ENCODE measurements around the gene E2F3. TPM values are rescaled to one million over a fixed set of nuclear protein-coding genes. Genes with fewer than 3 reads are reported as not detected.

The E2F3 gene
- total RNA-seq, 1 experiment from 2014 or later: 35.7 TPM

- Histone ChIP-seq H4K91ac (ENCODE audit: insufficient read length, low read depth, low read length) (no peak overlapping the region), H3K23ac (ENCODE audit: insufficient read length, low read depth, low read length) (no peak overlapping the region), H2BK20ac (ENCODE audit: low read depth, low read length, poor library complexity, severe bottlenecking) (no peak overlapping the region), H4K8ac (replicated peaks; ENCODE audit: insufficient read length, low read depth, low read length) (no peak overlapping the region), H3K4ac (ENCODE audit: low read depth, low read length) (no peak overlapping the region; the same call in 1 of the 2 replicates), H3K4me1 (ENCODE audit: insufficient read depth, low read length) (no peaks in the 10 kb centered on the region), H2AK5ac (ENCODE audit: insufficient read length, low read length) (no peak overlapping the region), H2AFZ (ENCODE audit: low read length) (peak overlapping the region; percentile 10), H3K79me2 (ENCODE audit: insufficient read depth, low read length) (peaks cover 9% of the 10 kb centered on the region; the same call in 1 of the 2 replicates), H3K9ac (ENCODE audit: extremely low read depth, insufficient read length, low read length) (peak overlapping the region; percentile 78), H2BK120ac (ENCODE audit: low read depth, low read length, poor library complexity, severe bottlenecking) (no peak overlapping the region), H3K56ac (ENCODE audit: insufficient read length, low read depth, low read length) (no peak overlapping the region), H3K79me1 (ENCODE audit: insufficient read depth, low read depth, low read length, poor library complexity, severe bottlenecking) (no peaks in the 10 kb centered on the region), H3K14ac (ENCODE audit: insufficient read depth, low read length) (no peak overlapping the region; the same call in 1 of the 2 replicates), H4K5ac (ENCODE audit: insufficient read length, low read depth, low read length) (no peak overlapping the region), H3K27me3 (ENCODE audit: insufficient read depth, low read length) (no peaks in the 10 kb centered on the region), H3K23me2 (ENCODE audit: insufficient read length, low read depth, low read length, poor library complexity, severe bottlenecking) (peaks cover 12% of the 10 kb centered on the region), H2BK12ac (ENCODE audit: insufficient read length, low read depth, low read length) (no peak overlapping the region), H2BK15ac (ENCODE audit: low read depth, low read length) (no peak overlapping the region), H3K27ac (ENCODE audit: insufficient read length, low read depth, low read length) (no peak overlapping the region), H2BK5ac (ENCODE audit: insufficient read length, low read length) (no peak overlapping the region), H3K4me2 (ENCODE audit: insufficient read depth, insufficient read length, low read length) (peak overlapping the region; percentile 91), H4K20me1 (ENCODE audit: control insufficient read depth, insufficient read depth, insufficient read length) (no peaks in the 10 kb centered on the region), H3T11ph (ENCODE audit: low read length) (no peak overlapping the region), H3K9me3 (ENCODE audit: control insufficient read depth, low read depth, low read length) (no peaks in the 10 kb centered on the region), H3K18ac (ENCODE audit: insufficient read length, low read depth, low read length) (no peak overlapping the region)
- WGBS (ENCODE audit: extremely low coverage, insufficient read length, low lambda C conversion rate): no CpG with 5 or more reads among the region's 18 CpGs
- peaks cover 12 to 19% of the 10 kb centered on the region in 2 experiments for H3K4me1 Mint-ChIP-seq
- peak; percentile 59 for TF ChIP-seq CTCF (conservative IDR thresholded peaks at IDR 0.05)
- DNase-seq: no peak
- H3K9me3 Mint-ChIP-seq: no peaks in the 10 kb centered on the region
- peak overlapping the region; percentile 92 to 100 for H3K4me3 Mint-ChIP-seq
- H3K36me3 Mint-ChIP-seq (ENCODE audit: insufficient read depth in 1 of 3, low read depth in 3 of 3): peaks cover under 1 to 6% (median 4%) of the 10 kb centered on the region in 3 experiments; a peak in 6 of 7 replicates
- H3K27me3 Mint-ChIP-seq (ENCODE audit: low read depth): peaks cover 14% of the 10 kb centered on the region
- H3K27ac Mint-ChIP-seq: peak overlapping the region; percentile 90 to 94 (median 91)
Measured at GRCh38 chr6:20400456-20401204, 1.0 kb upstream of the E2F3 start.

All from H9 (cell line).